Iris pigment epithelial cell (primary cell): Measurements from ENCODE around the gene EDN3.

Experiments used
- DNase-seq: peaks from one replicate; pipeline ENCODE4 v3.0.0-alpha.2; 2011; ENCODE audit warnings: low read depth

The EDN3 gene

GRCh38 chr20:59365611-59366285 lies 65.3 kb downstream of the EDN3 start:
- DNase-seq: no peak

- no peak for DNase-seq
These were observed 71.0 kb downstream of the EDN3 start for GRCh38 chr20:59371431-59371830.

GRCh38 chr20:59374261-59374660 lies 73.8 kb downstream of the EDN3 start:
- DNase-seq: no peak

GRCh38 chr20:59375541-59375940 lies 75.1 kb downstream of the EDN3 start:
- no peak for DNase-seq
